HEK293T (cell line): ENCODE measurements around the gene ZNF613.

Experiments
- ARNT ChIP-seq: fragments of 450-650 bp; IDR thresholded peaks from 2 replicates; pipeline ENCODE4 v1.6.1; 2017; ENCODE audit warnings: mild to moderate bottlenecking
- BHLHE40 ChIP-seq: fragments of 450-650 bp; IDR thresholded peaks from 2 replicates; pipeline ENCODE4 v1.6.1; 2016; ENCODE audit warnings: mild to moderate bottlenecking, moderate library complexity, borderline replicate concordance
- CTBP1 ChIP-seq: fragments of 450-650 bp; IDR thresholded peaks from 2 replicates; pipeline ENCODE4 v1.6.1; 2016; ENCODE audit warnings: borderline replicate concordance
- ELF4 ChIP-seq: fragments of 450-650 bp; IDR thresholded peaks from 2 replicates; pipeline ENCODE4 v1.6.1; 2017; ENCODE audit warnings: antibody characterized with exemption
- FOXA1 ChIP-seq: fragments of 450-650 bp; IDR thresholded peaks from 2 replicates; pipeline ENCODE4 v1.6.1; 2016; ENCODE audit warnings: mild to moderate bottlenecking
- FOXM1 ChIP-seq: fragments of 450-650 bp; IDR thresholded peaks from 2 replicates; pipeline ENCODE4 v1.6.1; 2017; ENCODE audit warnings: mild to moderate bottlenecking, borderline replicate concordance
- L3MBTL2 ChIP-seq: fragments of 450-650 bp; conservative IDR thresholded peaks from 2 replicates; pipeline ENCODE4 v1.6.1; 2016; ENCODE audit warnings: mild to moderate bottlenecking
- LEF1 ChIP-seq: fragments of 450-650 bp; IDR thresholded peaks from 2 replicates; pipeline ENCODE4 v1.6.1; 2017; ENCODE audit warnings: mild to moderate bottlenecking, borderline replicate concordance
- NFRKB ChIP-seq: fragments of 450-650 bp; IDR thresholded peaks from 2 replicates; pipeline ENCODE4 v1.6.1; 2016; ENCODE audit warnings: mild to moderate bottlenecking, moderate library complexity
- SP1 ChIP-seq: fragments of 450-650 bp; IDR thresholded peaks from 2 replicates; pipeline ENCODE4 v1.6.1; 2017
- SUZ12 ChIP-seq: fragments of 450-650 bp; IDR thresholded peaks from 2 replicates; pipeline ENCODE4 v1.6.1; 2016; ENCODE audit warnings: mild to moderate bottlenecking
- TARDBP ChIP-seq: fragments of 450-650 bp; IDR thresholded peaks from 2 replicates; pipeline ENCODE4 v1.6.1; 2016
- ZNF384 ChIP-seq: fragments of 450-650 bp; IDR thresholded peaks from 2 replicates; pipeline ENCODE4 v1.6.1; 2016

- TF ChIP-seq ZNF384 (no peak), ARNT (no peak), L3MBTL2 (no peak), ELF4 (no peak), NFRKB (no peak), SUZ12 (no peak), CTBP1 (no peak), SP1 (no peak), FOXM1 (no peak), LEF1 (no peak), BHLHE40 (no peak), FOXA1 (no peak), TARDBP (no peak)
Observed at GRCh38 chr19:51905206-51905605, 22.1 kb upstream of the ZNF613 start.
